HFFc6 (cell line): Measurements from ENCODE around the gene NADK2. TPM values are rescaled to one million over a fixed set of nuclear protein-coding genes. Genes with fewer than 3 reads are reported as not detected.

ENCODE experiments used
- DNase-seq: peaks from one replicate; pipeline ENCODE4 v3.0.0-alpha.2; 2018
- H3K27ac Mint-ChIP-seq: 2 replicates; pipeline ENCODE4 v1.8.0; 2020; ENCODE audit warnings: mild to moderate bottlenecking, mixed read lengths
- H3K27me3 Mint-ChIP-seq: 2 replicates; pipeline ENCODE4 v1.8.0; 2021; ENCODE audit warnings: mild to moderate bottlenecking, moderate library complexity, mixed read lengths; ENCODE audit not compliant: insufficient read depth
- H3K36me3 Mint-ChIP-seq: 2 replicates; pipeline ENCODE4 v1.8.0; 2021; ENCODE audit warnings: low read depth, mixed read lengths
- H3K4me1 Mint-ChIP-seq: 2 replicates; pipeline ENCODE4 v1.8.0; 2020; ENCODE audit warnings: low read depth, mixed read lengths
- H3K4me3 Mint-ChIP-seq: 2 replicates; pipeline ENCODE4 v1.8.0; 2020; ENCODE audit warnings: mild to moderate bottlenecking, moderate library complexity, mixed read lengths
- H3K9me3 Mint-ChIP-seq: 2 replicates; pipeline ENCODE4 v1.8.0; 2020; ENCODE audit warnings: mild to moderate bottlenecking, mixed read lengths
- total RNA-seq, 6 experiments: library from RNA; stranded (reverse); fragmentation: NEBNext Ultra II Directional; extraction: Animal tissue kit (Norgen Biotek cat#: 25700); gene quantifications; 2 replicates in 1 of 6; 3 replicates in 5 of 6; pipeline ENCODE4 v1.2.3, GENCODE V29; 2021
- TF ChIP-seq, protein P1 (sequence below): fragments of 200-600 bp; sonication (generic); IDR thresholded peaks from 2 replicates; pipeline ENCODE4 v1.5.0; 2021; ENCODE audit warnings: antibody characterized with exemption, mild to moderate bottlenecking

NADK2 gene
- total RNA-seq, 6 experiments from 2014 or later, result 14.6 to 20.1 (median 15.3) TPM

DNA sequence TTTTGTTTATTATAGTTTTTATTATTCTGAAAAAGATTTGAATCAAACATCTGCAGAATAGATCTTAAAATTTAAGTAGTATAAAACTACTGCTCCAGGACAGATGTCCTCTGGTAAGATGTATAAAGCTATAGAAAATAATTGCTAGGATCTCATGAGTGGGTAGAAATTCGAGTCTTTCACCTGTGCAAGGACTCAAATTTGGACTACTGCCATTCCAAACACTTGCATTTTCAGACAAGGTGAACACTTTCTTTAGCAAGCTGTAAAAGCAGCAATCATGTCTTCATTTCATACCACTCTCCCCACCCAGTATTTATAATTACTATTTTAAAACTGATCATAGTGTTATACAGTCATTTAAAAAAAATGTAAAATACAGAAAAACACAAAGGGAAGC, 69.1 kb downstream of the NADK2 start:
- H3K27ac Mint-ChIP-seq, result no peak overlapping the region
- TF ChIP-seq, protein P1, sequence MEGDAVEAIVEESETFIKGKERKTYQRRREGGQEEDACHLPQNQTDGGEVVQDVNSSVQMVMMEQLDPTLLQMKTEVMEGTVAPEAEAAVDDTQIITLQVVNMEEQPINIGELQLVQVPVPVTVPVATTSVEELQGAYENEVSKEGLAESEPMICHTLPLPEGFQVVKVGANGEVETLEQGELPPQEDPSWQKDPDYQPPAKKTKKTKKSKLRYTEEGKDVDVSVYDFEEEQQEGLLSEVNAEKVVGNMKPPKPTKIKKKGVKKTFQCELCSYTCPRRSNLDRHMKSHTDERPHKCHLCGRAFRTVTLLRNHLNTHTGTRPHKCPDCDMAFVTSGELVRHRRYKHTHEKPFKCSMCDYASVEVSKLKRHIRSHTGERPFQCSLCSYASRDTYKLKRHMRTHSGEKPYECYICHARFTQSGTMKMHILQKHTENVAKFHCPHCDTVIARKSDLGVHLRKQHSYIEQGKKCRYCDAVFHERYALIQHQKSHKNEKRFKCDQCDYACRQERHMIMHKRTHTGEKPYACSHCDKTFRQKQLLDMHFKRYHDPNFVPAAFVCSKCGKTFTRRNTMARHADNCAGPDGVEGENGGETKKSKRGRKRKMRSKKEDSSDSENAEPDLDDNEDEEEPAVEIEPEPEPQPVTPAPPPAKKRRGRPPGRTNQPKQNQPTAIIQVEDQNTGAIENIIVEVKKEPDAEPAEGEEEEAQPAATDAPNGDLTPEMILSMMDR, result no peak
- no peaks in the 10 kb centered on the region; the same call in 1 of the 2 replicates for H3K27me3 Mint-ChIP-seq
- peaks cover 37% of the 10 kb centered on the region for H3K36me3 Mint-ChIP-seq
- no peaks in the 10 kb centered on the region for H3K9me3 Mint-ChIP-seq
- DNase-seq, result no peak
- H3K4me3 Mint-ChIP-seq, result no peak overlapping the region
- no peaks in the 10 kb centered on the region for H3K4me1 Mint-ChIP-seq

DNA sequence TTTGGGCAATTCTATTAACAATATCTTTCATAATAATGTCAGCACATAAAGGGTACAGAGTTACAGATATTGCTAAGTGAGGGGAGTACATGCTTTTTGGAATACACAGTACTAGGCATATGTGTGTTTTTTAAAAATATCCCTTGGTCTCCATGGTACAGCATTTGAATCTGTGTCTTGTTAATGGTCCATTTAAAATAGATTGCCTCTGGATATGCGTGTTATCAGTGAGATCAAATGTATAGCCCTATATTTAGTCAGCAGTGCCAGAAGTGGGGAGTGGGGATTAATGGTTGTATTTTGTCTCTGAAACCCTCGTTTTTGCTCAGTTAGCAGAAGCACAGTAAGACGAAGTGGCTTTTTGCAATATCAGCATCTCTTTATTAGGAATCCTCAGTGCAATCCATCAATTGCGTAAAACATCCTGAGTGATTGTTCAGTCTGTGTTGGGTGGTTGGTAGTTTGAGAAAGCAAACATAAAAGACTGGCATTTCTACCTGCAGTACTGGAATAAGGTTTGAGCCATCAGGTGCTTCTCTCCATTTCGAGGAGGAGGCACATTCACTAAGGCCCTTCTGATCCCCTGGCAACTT, 70.8 kb downstream of the NADK2 start:
- no peak for DNase-seq
- no peaks in the 10 kb centered on the region for H3K4me1 Mint-ChIP-seq
- peaks cover 35% of the 10 kb centered on the region for H3K36me3 Mint-ChIP-seq
- H3K4me3 Mint-ChIP-seq, result no peak overlapping the region
- H3K27ac Mint-ChIP-seq, result no peak overlapping the region
- TF ChIP-seq, protein P1, result no peak
- H3K9me3 Mint-ChIP-seq, result no peaks in the 10 kb centered on the region
- no peaks in the 10 kb centered on the region; the same call in 1 of the 2 replicates for H3K27me3 Mint-ChIP-seq

DNA sequence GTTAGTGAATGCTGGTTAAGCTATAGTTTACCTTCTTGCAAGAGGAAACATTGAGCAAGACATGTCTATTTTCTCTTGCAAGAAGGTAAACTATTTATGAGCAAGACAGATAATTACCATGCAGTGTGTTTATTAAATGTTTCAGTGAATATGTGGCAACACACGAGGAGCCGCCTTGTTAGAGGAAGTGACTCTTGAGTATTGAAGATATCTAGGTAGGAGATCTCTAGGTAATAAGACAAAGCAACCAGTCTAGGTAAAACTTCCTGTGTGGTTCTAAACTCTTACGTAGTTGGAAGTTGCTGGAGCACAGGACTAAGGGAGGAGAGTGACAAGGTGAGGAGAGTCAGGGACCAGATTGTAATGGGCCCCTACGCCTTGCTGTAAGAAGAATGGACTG, 73.0 kb downstream of the NADK2 start:
- no peaks in the 10 kb centered on the region; the same call in 1 of the 2 replicates for H3K27me3 Mint-ChIP-seq
- peaks cover 31% of the 10 kb centered on the region for H3K36me3 Mint-ChIP-seq
- TF ChIP-seq, protein P1, result no peak
- H3K4me3 Mint-ChIP-seq, result no peak overlapping the region
- no peak for DNase-seq
- no peaks in the 10 kb centered on the region for H3K9me3 Mint-ChIP-seq
- no peaks in the 10 kb centered on the region for H3K4me1 Mint-ChIP-seq
- no peak overlapping the region for H3K27ac Mint-ChIP-seq

DNA sequence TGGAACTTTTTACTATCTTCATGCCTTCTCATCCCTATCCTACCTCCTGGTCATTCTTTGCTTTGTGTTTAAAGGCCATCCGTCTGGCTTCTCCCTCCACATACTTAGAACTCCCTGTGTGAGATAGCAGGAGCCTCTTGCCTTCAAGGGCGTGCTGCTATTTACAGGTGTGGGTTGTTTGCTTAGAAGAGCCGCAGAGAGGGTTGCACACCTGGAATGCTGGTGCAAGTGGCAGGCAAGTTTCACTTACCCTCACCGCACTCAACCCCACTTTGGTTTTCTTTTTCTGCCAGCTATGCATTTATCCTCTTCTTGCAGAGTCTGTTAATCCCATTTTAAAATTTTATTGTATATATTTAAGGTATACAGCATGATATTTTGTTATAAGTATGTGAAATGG, 77.3 kb downstream of the NADK2 start:
- H3K4me3 Mint-ChIP-seq, result no peak overlapping the region
- H3K4me1 Mint-ChIP-seq, result peaks cover 4% of the 10 kb centered on the region; the same call in 1 of the 2 replicates
- no peak overlapping the region for H3K27ac Mint-ChIP-seq
- no peaks in the 10 kb centered on the region; the same call in 1 of the 2 replicates for H3K27me3 Mint-ChIP-seq
- TF ChIP-seq, protein P1, result no peak
- DNase-seq, result no peak
- peaks cover 42% of the 10 kb centered on the region for H3K36me3 Mint-ChIP-seq
- no peaks in the 10 kb centered on the region for H3K9me3 Mint-ChIP-seq

DNA sequence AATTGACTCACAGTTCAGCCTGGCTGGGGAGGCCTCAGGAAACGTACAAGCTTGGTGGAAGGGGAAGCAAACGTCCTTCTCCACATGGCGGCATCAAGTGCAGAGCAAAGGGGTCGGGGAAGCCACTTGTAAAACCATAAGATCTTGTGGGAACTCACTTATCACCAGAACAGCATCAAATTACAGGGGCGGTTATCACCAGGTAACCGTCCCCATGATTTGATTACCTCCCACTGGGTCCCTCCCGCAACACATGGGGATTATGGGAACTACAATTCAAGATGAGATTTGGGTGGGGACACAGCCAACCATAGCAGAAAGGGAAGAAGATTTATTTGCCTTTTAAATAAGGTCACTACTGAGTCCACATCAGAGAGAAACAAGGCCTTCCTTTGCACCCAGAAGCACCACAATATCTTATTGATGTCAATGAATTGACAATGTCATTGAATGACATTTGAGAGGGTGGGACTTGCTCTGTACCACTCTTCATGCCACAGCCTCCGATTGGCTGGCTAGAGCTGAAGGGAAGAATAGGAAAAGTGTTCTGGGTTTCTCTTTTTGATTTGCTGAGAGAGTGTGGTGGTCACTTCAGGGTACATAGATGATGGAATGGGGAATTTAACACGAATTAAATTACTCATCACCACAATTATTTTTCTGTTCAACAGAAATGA, 78.8 kb downstream of the NADK2 start:
- peaks cover 46% of the 10 kb centered on the region for H3K36me3 Mint-ChIP-seq
- no peaks in the 10 kb centered on the region; the same call in 1 of the 2 replicates for H3K27me3 Mint-ChIP-seq
- no peak overlapping the region for H3K4me3 Mint-ChIP-seq
- H3K4me1 Mint-ChIP-seq, result peaks cover 19% of the 10 kb centered on the region
- TF ChIP-seq, protein P1, result no peak
- no peaks in the 10 kb centered on the region for H3K9me3 Mint-ChIP-seq
- H3K27ac Mint-ChIP-seq, result no peak overlapping the region
- no peak for DNase-seq
